AG04450 (cell line): ENCODE results near the gene SLFN12L. TPM values are rescaled to one million over a fixed set of nuclear protein-coding genes. Genes with fewer than 3 reads are reported as not detected.
"Not testable (repeated sequence)": the region's sequence is repeated elsewhere in the genome, so short reads cannot be mapped to it uniquely, and the experiment has no call there.

Experiments used
- CTCF ChIA-PET: fragments of 300-600, 350-600 bp; formaldehyde crosslinking; extraction: SDS; loops from one replicate; lab custom pipeline; 2022; ENCODE audit warnings: antibody characterized with exemption, inconsistent platforms; lab: Charles Lee
- POLR2A ChIA-PET: fragments of 350-600 bp; formaldehyde crosslinking; extraction: SDS; loops from one replicate; lab custom pipeline; 2021; ENCODE audit warnings: antibody characterized with exemption, inconsistent platforms; lab: Yijun Ruan, JAX
- DNase-seq: peaks from one replicate; pipeline ENCODE4 v3.0.0-alpha.2; 2011; ENCODE audit warnings: low read depth, low spot score
- H3K27ac ChIP-seq: one replicate; pipeline ENCODE4 v1.5.1; 2012; ENCODE audit warnings: low read depth, low read length, control low read depth
- H3K27me3 ChIP-seq: one replicate; pipeline ENCODE4 v1.6.0; 2012; ENCODE audit warnings: low read length; ENCODE audit not compliant: control insufficient read depth, insufficient read depth
- H3K4me3 ChIP-seq: 2 replicates; pipeline ENCODE4 v1.5.1; 2011; ENCODE audit warnings: mild to moderate bottlenecking, low read depth, low read length, control low read depth
- H3K9me3 ChIP-seq: 2 replicates; pipeline ENCODE4 v1.5.1; 2012; ENCODE audit warnings: low read length; ENCODE audit not compliant: control insufficient read depth, insufficient read depth
- CTCF ChIP-seq: IDR thresholded peaks from 2 replicates; pipeline ENCODE4 v1.5.1; 2011; ENCODE audit warnings: low read depth, low read length, control low read depth, inconsistent platforms
- polyA plus RNA-seq: library from polyadenylated mRNA; depleted of rRNA; stranded (reverse); fragments of >200 nt; gene quantifications from 2 replicates; pipeline ENCODE4 v1.2.3, GENCODE V29; 2011

Gene SLFN12L
- polyA plus RNA-seq, 1 experiment, result 0.09 TPM

DNA sequence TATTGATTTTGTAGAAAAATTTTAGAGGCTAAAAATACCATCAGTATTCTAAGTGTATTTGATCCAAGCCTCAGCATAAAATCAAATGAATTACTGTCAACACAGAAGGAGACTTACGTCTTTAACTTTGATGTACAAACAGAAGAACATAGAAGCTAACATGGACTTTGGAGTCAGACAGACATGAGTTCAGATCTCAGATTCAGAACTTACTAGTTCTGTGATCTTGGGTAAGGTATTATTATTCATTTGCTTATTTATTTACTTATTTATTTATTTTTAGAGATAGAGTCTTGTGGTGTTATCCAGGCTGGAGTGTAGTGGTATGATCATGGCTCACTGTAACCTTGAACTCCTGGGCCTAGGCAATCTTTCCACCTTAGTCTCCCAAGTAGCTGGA lies 4.0 kb upstream of the SLFN12L start:
- Histone ChIP-seq H3K27ac (no peak overlapping the region), H3K27me3 (peaks cover 4% of the 10 kb centered on the region), H3K9me3 (no peaks in the 10 kb centered on the region), H3K4me3 (no peak overlapping the region; the same call in 1 of the 2 replicates)
- ChIA-PET POLR2A (no interaction called here), CTCF (interaction anchor here (0.9 to 12.9 kb wide), 5 partner anchors 108 to 371 kb away, joined by 3 to 306 read pairs (median 5); no protein-coding TSS in a partner anchor)
- no peak for DNase-seq
- no peak for TF ChIP-seq CTCF

DNA sequence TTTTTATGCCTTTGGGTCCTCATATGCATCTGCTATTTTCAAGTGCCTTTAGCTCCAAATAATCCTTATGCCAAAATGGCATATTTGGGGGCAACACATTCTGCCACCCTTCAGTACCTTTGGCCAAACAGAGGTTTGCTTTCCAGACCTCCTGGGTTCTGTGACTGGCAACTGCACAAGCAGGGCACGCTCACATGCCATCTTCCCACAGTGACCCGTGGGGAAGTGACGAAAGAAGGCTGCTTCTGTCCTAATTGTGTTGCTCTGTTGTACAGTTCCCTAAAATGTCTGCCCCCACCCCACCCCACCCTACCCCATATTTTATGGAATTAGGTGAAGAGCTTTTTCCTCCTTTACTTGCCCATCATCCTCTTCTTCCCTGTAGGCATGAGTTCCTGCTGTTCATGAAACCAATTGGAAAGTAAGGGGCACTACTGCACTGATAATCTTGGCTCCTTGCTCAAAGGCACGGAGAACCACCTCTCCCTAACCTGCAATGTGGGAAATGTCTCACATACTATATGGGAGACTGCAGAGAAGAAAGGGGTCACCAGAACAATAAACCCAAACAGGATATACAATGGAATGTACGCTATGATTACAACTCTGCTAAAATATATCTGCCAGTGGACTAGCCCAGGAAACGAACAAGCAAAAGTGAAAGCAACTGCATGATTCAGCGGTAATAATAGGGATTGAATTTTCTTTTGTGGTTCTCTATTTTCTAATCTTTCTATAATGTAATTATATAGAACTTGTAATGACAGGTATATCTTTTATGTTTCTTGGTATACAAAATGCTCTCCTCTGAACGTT lies 3.3 kb upstream of the SLFN12L start:
- TF ChIP-seq CTCF, result 0 out of 2 replicates have a peak, but pooled peaks have one; percentile 8
- Histone ChIP-seq H3K4me3 (peak overlapping the region; percentile 37), H3K27ac (no peak overlapping the region), H3K27me3 (no peaks in the 10 kb centered on the region), H3K9me3 (no peaks in the 10 kb centered on the region)
- POLR2A ChIA-PET, result no interaction called here
- DNase-seq, result no peak
- CTCF ChIA-PET, result interaction anchor here (0.6 to 12.9 kb wide), 6 partner anchors 18 to 228 kb away, joined by 3 to 306 read pairs (median 4); no protein-coding TSS in a partner anchor

DNA sequence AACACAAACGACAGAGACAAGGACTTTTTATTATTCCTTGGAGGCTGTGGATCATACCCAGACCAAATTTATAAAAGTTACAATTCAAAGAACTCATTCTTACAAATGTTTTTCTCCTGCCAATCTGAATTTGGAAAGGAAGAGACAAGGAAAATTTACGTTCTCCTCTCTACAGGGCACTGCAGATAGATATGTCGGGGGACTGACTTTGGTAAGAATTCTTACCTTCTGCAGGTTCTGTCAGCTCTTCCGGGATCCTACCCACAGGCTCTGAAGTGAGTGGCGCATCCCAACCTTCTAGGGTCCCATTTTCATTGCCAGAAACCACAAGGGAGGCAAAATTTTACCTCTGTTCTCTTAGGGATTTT lies 2.2 kb upstream of the SLFN12L start:
- no peak overlapping the region for H3K27ac ChIP-seq
- no peak for TF ChIP-seq CTCF
- H3K27me3 ChIP-seq, result no peaks in the 10 kb centered on the region
- no peak for DNase-seq
- ChIA-PET POLR2A (no interaction called here), CTCF (interaction anchor here (0.6 to 12.9 kb wide), 47 partner anchors 8 to 607 kb away, joined by 3 to 306 read pairs (median 4); partner anchors contain the start of genes PEX12, SLFN14 and UNC45B)
- no peak overlapping the region for H3K4me3 ChIP-seq
- H3K9me3 ChIP-seq, result no peaks in the 10 kb centered on the region

DNA sequence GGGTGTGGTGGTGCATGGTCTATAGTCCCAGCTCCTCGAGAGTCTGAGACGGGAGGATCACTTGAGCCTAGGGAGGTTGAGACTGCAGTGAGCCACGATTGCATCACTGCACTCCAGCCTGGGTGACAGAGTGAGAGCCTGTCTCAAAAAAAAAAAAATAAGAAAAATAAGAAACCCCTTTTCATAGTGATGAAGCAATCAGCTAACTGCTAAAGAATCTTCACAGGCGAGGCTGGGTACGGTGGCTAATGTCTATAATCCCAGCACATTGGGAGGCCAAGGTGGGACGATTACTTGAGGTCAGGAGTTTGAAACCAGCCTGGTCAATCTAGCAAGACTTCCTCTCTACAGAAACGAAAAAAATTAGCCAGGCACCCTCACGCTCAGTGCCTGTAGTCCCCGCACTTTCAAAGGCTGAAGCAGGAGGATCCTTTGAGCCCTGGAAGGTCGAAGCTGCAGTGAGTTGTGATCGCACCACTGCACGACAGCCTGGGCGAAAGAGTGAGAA lies 760 bp downstream of the SLFN12L start:
- H3K27ac ChIP-seq, result no peak overlapping the region
- no peaks in the 10 kb centered on the region for H3K9me3 ChIP-seq
- H3K4me3 ChIP-seq, result no peak overlapping the region
- TF ChIP-seq CTCF, result no peak
- DNase-seq, result no peak
- POLR2A ChIA-PET, result interaction anchor here (0.8 kb wide), 1 partner anchor 164 kb away, joined by 3 read pairs; no protein-coding TSS in a partner anchor
- no peaks in the 10 kb centered on the region for H3K27me3 ChIP-seq
- CTCF ChIA-PET, result interaction anchor here (0.5 to 12.9 kb wide), 7 partner anchors 9 to 372 kb away, joined by 3 to 306 read pairs (median 4); no protein-coding TSS in a partner anchor

- not testable (repeated sequence) for H3K27ac ChIP-seq, H3K9me3 ChIP-seq, H3K27me3 ChIP-seq, DNase-seq, H3K4me3 ChIP-seq
- CTCF ChIA-PET, result interaction anchor here (0.7 to 12.9 kb wide), 5 partner anchors 19 to 1115 kb away, joined by 3 to 306 read pairs (median 3); no protein-coding TSS in a partner anchor
- POLR2A ChIA-PET, result interaction anchor here (0.8 kb wide), 1 partner anchor 162 kb away, joined by 3 read pairs; the partner anchor contains the start of gene SLFN11
Measured at GRCh38 chr17:35535406-35535805, 2.1 kb downstream of the SLFN12L start.
